HG03135 (cell line): ENCODE results near the gene C3orf49.
A peak's percentile ranks its signal among the peaks of the same experiment; 100 is the strongest.

Source experiments
- ATAC-seq: cut with Tn5 transposase; IDR thresholded peaks from one replicate; pipeline ENCODE4 v1.9.1; 2021; ENCODE audit warnings: mild to moderate bottlenecking, moderate library complexity; ENCODE audit not compliant: unreplicated experiment

C3orf49 gene, protein sequence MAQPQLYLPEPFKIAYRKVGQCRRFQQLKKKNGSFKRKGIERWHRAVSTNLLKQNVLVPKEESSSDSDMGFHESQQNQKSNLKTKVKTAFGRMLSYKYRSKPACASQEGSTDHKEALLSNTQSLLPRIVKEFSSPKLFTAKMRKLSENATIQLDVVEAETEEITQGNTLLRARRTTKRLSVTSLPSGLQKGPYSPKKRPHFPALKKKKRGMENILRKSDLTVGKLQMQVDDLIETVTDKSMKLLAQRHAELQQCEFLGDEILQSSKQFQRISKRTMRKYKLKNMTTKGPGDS

DNA sequence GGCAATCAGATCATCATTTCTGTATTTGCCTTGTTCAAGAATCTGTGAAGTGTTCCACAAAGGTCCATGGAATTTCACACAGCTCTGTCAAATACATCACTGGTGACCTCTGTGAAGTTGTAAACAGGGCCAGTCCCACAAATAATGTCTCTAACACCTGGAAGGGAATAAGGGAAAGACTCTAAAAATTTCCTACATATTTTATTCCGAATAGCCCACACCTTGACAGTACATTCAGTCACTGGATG lies at the start of gene C3orf49:
Gene C3orf49 (plus strand): TSS at position 149 of the 248 bp plus-strand sequence. CDS start 173 bp downstream, outside the sequence.
- ATAC-seq: no peak

DNA sequence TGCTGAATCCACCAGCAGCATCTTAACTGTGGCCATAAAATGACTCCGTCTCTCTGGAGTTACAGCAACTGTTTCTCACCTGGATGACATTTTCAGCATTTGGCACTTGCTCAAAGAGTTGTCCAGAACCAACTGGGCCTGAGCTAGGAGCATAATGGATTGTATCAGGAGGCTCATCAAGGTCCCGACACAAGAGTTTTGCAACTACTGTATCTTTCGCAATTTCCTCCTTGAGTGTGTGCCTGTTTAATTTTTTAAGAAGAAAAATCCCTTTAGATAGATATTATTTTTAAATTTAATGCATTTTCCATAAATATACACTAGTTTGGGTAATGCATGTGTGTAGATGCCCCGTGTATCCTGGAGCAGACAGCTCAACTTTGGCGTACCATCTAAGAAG lies 44.3 kb upstream of the C3orf49 start:
- no peak for ATAC-seq

DNA sequence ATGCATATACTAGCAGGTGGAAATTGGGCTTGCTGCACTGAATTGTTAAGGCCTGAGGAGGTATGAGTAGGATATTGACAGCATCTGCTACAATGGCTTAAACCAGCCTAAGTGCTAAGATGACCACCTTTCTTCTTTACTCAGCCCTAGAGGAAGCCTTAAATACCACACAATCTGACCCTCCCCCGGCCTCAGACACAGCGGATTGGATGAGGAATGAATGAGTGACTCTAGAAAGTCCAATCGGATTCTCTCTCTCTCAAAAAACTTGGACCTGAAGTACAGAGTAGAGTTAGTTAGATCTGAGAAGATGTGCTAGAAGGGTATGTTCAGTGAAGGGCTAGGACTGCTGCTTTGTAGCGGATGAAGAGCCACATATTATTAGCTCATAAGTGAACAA lies 39.9 kb upstream of the C3orf49 start:
- no peak for ATAC-seq

DNA sequence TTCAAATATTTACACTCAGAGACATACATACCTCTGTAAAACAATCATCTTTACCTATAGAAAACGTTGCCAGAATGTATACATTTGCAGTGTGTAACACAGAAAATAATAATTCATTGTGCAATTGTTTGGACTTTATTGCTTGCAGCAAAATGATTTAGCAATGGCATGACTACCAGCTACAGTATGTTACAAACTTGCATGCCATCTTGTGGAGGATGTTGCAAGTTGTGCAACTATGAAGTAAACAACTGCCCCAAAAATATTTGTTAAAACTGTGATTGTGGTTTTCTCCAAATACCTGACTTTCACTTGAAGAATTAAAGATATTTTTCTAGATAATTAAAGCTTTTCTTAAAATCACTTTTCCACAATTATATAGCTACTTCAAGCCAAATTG lies 27.1 kb upstream of the C3orf49 start:
- ATAC-seq: no peak

DNA sequence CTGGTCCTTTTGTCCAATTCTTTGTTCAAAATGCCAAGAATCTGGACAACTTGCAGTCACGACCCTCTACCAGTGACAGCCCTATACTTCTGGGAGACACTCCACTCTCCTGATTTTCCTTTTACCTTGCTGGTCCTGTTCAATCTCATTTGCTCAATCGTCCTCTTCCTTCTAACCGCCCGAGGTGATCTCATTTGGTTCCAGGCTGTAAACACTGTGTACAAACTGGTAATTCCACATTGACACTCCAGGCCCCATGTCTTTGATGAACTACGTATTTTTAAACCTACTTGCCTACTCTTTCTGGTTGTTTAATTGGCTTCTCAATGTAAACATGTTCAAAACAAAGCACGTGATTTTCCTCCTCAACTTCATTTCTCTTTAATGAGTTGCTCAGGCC lies 23.7 kb upstream of the C3orf49 start:
- ATAC-seq: no peak

DNA sequence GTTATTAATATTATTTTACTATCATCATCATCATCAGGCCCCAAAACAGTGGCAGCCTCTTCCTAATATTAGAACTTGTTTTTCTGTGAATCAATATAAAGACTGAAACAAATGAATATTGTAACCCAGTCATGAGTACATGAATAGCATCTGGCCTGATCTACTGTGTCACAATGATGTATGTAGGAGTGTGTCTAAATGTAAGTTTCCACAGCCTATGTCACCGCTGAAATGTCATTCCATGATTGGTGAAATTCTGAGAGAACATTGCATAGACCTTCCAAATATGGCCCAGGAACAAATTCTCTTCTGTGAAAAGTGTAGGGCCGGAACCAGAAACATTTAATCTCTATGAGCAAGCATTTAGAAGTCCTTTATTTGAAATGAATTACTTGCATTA lies 20.6 kb upstream of the C3orf49 start:
- ATAC-seq: no peak

DNA sequence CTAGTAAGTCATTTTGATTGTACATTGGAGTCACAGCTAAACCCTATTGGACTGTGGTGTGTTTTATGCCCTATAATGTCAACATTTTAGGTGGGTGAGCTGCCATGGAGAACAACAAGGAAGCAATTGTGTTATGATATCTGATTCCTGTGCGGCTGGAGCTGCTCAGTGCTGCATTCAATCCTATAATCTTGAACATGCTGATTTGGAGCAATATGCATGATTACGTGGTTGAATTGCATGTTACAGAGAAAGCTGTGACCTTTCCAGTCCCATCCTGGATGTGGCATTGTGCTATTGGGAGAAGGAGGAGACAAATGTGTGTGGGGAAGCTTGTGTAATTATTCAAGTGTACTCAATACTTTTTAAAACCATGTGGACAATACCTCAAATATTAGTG lies 20.1 kb upstream of the C3orf49 start:
- ATAC-seq: no peak

DNA sequence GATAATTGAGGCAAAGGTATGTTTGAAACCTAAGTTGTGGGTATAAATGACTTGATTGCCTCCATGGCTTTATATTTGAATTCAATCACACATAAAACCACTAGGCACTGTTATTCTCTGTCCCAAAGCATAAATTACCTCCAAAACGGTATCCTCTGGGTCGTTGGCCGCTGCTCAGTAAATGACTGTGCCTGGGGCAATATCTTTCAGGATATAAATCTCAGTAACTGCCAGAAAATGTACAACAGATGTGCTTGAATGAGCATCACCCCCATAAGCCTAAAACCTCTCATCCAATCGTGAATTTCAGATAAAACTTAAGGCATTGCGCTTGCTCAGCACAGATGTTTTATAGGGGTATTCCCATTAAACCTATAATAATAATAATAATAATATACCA lies 19.0 kb upstream of the C3orf49 start:
- no peak for ATAC-seq

DNA sequence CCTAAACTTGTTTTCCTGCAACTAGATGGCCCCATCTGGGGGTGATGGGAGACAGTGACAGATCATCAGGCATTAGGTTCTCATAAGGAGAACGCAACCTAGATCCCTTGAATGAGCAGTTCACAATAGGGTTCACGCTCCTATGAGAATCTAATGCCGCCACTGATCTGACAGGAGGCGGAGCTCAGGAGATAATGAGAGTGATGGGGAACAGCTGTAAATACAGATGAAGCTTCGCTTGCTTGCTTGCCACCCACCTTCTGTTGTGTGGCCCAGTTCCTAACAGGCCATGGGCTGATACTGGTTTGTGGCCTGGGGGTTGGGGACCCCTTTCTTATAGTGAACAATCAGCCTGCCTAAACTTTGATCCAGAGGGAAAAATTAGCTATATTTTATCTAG lies 15.2 kb upstream of the C3orf49 start:
- no peak for ATAC-seq

DNA sequence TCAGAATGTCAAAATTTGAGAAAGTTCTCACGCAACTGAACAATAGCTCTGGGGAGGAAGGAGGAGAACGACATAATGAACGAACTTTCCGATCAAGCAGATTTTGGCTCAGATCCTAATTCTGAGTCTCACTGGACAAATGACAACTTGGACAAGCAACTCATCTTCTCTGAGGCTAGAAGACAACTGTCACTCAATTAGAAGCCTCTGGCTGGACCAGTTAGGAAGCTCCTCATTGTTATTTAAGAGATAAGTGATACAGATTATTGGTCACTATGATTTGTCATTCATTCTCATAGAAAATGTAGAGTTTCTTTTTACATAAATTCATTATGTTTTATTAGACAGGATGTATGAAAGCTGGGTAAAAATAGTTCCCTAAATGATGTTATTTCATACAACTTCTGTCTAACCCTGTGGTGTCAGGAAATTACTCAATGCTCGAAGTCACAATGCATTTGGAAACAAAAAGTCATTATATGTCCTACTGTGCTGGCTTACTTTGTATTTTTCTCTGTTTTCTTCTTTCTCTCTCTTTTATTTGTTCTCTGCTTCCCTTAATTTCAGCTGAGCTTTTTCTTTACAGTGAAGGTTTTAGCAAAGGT lies 11.0 kb upstream of the C3orf49 start:
- no peak for ATAC-seq

DNA sequence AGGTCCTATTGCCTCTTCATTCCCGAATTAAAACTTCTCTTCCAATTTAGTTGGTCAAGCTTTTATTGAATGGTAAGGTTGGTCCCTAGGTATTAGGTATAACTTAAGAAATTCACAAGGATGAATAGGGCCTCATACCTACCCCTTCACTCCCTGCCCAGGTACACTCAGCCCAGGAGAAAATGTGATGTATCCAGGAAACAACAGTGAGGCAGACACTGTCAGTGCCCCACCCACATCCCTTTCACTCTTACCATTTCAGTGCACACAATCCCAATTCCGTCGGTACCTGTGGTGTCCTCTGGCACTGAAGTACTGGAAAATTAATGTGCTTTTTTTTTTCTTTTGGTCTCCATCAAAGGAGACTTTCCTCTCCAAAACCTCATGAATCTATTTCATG lies 10.5 kb upstream of the C3orf49 start:
- ATAC-seq: no peak

DNA sequence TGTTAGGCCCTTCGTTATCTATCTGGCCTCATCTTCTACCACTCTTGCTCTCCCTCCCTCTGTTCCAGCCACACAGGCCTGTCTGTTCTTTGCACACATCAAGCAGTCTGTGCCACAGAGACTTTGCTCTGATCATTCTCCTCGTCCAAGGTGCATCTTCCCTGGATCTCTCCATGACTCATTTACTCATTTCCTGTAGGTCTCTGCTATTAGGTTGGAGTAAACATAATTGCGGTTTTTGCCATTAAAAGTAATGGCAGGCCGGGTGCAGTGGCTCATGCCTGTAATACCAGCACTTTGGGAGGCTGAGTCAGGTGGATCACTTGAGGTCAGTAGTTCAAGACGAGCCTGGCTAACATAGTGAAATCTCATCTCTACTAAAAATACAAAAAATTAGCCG lies 9.5 kb upstream of the C3orf49 start:
- ATAC-seq: no peak

DNA sequence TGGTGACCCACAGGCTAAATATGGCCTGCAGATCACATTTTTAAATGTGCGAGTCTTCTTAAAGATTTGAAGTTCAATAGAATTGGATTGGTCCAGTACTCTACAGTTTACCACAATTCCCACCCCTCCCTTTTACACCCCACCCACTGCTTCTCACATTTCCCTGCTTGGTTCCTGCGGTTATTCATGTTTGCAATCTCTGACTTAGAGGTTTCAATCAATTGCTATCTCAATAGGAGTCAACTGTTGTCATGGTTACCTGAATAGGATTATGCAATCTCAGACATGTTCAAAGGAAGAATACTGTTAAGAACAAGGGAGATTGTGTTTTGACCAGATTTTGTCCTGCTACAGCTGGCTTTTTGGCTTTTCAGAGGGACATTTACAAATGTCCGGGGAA lies 4.9 kb upstream of the C3orf49 start:
- no peak for ATAC-seq

DNA sequence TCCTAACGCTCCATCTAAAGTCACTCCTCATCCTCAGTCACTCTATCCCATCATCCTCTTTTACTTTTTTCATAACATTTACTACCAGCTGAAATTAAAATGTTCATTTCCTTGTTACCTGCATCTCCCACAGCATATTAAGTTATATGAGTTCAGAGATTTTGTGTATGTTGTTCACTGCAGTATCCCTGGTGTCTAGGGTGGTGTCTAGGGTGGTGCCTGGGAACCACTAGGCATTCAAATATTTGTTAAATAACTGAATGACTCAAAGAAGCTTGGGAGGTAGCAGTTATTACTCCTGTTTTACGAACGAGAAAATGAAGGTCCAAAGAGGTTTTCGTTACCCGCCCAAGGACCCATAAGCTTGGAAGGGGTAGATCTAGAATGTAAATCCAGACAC lies 1.9 kb upstream of the C3orf49 start:
- ATAC-seq: no peak

DNA sequence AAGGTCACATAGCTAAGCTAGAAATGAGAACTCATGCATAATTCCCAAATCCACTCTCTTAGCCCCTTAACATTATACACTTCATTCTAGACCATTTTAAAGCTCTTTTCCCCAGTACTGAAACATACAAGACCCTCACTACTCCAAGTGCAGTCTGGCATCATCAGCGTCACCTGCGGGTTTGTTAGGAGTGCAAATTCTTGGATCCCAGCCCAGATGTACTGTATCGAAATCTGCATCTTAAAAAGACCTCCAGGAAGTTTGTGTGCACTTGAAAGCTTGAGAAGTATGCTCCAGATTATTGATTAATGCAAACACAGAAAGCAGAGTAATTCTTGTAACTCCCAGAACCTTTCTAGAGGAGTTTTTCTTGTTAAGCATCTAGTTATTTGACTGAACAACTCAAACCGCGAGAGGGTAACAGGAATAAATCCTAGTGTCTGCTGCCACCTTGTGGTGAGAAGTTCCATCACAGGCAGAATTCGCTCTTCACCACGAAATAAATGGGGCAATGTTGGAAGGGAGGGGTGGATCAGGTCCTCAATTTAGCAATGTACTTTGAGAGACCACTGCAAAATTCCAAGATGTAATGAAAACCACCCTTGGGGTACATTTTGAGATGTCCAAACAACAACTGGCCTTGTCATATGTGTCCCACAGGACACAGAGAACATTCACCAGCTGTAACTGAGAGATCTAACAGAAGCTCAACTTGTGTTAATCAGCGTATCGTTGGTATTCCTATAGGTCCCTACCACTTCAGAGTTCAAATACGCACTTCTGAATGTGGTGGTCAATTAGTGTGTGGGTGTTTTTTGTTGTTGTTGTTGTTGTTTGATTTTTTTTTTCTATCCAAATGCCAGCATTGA lies 583 bp upstream of the C3orf49 start:
- ATAC-seq: peak; percentile 70

DNA sequence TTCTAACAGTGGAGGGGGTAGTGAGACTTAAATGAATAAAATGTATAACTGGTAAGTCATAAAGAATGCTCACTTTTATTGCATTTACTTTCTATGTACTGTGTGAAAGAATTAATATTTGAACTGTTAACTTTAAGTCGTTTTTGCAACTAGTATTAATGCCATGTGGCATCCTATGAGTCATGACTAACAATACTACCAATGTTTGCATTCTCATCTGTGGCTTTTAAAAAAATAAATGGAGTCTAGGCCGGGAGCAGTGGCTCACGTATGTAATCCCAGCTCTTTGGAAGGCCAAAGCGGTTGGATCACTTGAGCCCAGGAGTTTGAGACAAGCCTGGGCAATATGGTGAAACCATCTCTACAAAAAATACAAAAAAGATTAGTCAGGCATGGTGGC lies 5.2 kb downstream of the C3orf49 start:
- ATAC-seq: no peak

DNA sequence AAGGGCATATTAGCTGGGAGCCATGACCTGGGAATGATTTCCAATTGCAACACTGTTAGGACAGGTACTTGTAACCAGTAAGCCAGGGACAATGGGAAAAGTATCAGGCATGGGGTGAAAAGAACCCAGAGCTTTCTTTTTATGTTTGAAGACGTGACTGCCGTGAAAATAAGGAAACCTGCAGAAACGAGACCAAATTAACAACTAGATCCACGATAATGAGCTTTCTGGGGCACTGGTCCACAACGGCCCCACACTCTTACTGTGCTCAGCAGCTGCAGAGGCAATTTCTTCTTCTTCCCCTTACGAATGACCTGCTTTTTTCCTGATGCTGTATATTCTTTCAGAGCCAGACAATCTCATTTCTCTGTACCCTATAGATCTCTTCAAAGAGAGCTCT lies 11.4 kb downstream of the C3orf49 start:
- ATAC-seq: no peak

DNA sequence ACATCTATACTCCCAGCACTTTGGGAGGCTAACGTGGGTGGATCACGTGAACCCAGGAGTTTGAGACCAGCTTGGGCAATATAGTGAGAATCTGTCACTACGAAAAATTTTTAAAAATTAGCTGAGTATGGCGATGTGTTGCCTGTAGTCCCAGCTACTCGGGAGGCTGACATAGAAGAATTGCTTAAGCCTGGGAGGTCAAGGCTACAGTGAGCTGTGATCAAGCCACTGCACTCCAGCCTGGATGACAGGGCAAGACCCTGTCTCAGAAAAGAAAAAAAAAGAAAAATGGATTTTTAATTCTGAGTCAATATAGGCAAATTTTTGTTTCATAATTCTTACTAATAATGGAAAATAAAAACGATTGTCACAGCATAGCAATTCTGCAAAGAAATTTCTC lies 13.3 kb downstream of the C3orf49 start:
- no peak for ATAC-seq

DNA sequence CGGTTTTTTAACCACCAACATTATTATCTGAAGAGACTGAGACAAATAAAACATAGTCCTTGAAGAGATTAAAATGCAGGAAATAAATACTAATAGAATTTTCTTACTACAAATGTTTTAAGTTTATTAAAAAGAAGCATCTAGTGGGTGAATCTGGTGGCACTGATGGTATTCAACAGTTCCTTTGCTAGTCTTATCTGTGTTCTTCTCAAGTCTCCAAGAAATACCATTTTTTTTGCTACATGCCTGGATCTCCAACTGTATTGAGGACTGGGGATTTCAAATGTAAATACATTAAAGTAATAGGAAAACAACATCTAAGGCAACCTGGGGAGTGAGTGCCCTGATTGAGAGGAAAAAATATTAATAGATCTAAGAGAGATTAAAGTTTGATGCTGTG lies 22.6 kb downstream of the C3orf49 start:
- ATAC-seq: no peak

DNA sequence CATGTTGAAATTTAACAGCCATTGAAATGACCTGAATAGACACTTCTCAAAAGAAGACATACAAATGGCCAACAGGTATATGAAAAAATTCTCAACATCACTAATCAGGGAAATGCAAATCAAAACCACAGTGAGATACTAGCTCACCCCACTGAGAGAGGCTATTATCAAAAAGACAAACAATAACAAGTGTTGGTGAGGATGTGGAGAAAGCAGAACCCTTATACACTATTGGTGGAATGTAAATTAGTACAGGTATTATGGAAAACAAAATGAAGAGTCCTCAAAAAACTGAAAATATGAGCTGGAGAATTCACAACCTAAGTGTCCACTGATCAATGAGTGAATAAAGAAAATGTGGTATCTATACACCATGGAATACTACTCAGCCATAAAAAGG lies 23.0 kb downstream of the C3orf49 start:
- ATAC-seq: no peak

DNA sequence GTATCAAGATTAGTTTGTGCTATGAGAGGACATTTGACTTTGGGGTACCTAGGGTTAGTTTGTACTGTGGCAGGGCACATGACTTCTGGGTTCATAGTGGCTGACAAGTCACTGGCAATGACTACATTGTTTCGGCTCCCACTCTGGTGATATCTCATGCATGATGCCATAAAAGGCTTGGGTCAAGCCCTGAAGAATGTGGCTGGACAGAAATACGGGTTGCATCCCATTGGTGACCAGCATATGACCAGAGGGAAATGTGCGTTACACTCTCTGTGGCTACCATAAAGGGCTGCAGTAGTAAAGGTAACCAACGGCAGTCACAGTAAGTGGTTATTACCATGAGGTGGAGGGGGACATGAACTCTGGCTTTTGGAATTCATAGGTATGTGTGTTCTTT lies 26.1 kb downstream of the C3orf49 start:
- ATAC-seq: no peak

DNA sequence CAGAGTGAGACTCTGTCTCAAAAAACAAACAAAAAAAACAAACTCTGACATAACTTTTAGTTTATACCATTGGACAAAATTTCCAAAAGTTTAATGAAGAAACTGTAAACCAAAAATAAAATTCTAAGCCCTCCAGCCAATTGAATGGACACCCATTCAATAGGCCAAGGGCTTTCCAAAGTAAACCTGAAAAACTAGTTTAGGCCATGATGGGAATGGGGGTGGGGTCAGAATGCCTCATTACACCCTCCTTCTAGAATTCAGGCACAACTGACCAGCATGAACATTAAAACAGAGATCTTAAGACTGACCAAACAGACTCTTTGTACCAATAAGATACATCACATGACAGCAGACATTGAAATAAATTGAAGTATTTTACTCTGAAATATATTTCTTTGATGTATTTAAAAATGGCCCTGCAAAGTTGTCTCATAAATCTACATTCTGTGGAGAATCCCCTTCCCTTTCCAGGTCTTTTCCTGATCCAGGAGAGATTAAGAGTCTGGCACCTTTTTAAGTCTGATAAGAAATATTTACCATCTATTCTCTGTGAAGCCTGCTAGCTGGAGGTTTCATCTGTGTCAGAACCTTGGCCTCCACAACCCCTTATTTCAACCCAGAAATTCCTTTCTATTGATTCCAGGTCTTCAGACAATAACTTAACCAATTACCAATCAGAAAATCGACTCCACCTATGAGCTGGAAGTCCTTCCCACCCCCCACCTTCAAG lies 28.8 kb downstream of the C3orf49 start:
- no peak for ATAC-seq
